22Rv1 (cell line): Measurements from ENCODE around the gene SAMD8.

Source experiments
- H3K27ac ChIP-seq: fragments of 450-650 bp; 2 replicates; pipeline ENCODE4 v1.5.1; 2017
- CTCF ChIP-seq: fragments of 450-650 bp; IDR thresholded peaks from 2 replicates; pipeline ENCODE4 v1.5.1; 2017; ENCODE audit warnings: mild to moderate bottlenecking
- ZFX ChIP-seq: fragments of 450-650 bp; IDR thresholded peaks from 2 replicates; pipeline ENCODE4 v1.6.1; 2017; ENCODE audit warnings: antibody characterized with exemption, borderline replicate concordance

The SAMD8 gene

GRCh38 chr10:75111365-75111906 is at the start of gene SAMD8:
Gene SAMD8 (plus strand): TSS chr10:75111656. CDS start chr10:75150529, 38,873 bp downstream.
- TF ChIP-seq ZFX (no peak), CTCF (no peak; the same call in 1 of the 2 replicates)

GRCh38 chr10:75061709-75062505 is 49.5 kb upstream of the SAMD8 start:
- H3K27ac ChIP-seq: no peak overlapping the region

More at GRCh38 chr10:75111365-75111906, at the start of gene SAMD8:
- peak within 1 kb of the TSS; percentile 92 for H3K27ac ChIP-seq

GRCh38 chr10:75062506-75063299 is 48.8 kb upstream of the SAMD8 start:
- TF ChIP-seq ZFX: no peak
- no peak for TF ChIP-seq CTCF
- H3K27ac ChIP-seq: no peak overlapping the region

More at GRCh38 chr10:75061709-75062505, 49.5 kb upstream of the SAMD8 start:
- TF ChIP-seq ZFX (no peak), CTCF (no peak)

GRCh38 chr10:75063461-75064230 is 47.8 kb upstream of the SAMD8 start:
- no peak for TF ChIP-seq CTCF
- no peak overlapping the region for H3K27ac ChIP-seq

GRCh38 chr10:75065076-75065475 is 46.4 kb upstream of the SAMD8 start:
- TF ChIP-seq CTCF (no peak), ZFX (no peak)
- no peak overlapping the region for H3K27ac ChIP-seq

GRCh38 chr10:75066271-75066670 is 45.2 kb upstream of the SAMD8 start:
- no peak for TF ChIP-seq ZFX
- no peak overlapping the region for H3K27ac ChIP-seq

- no peak overlapping the region for H3K27ac ChIP-seq
- TF ChIP-seq CTCF (no peak), ZFX (no peak)
Measured at GRCh38 chr10:75067272-75067671, 44.2 kb upstream of the SAMD8 start.
